Heart left ventricle (tissue), 16 donors: Measurements from ENCODE around the gene CA14. TPM values are rescaled to one million over a fixed set of nuclear protein-coding genes. Genes with fewer than 3 reads are reported as not detected.

Experiments
- ATAC-seq, 4 donors: fragments of 200-7000 bp; cut with Tn5 transposase; one replicate each; pipeline ENCODE4 v1.9.1; 2020 to 2022; ENCODE audit warnings: moderate library complexity in 4 of 4, mild to moderate bottlenecking in 3 of 4, moderate number of reproducible peaks in 1 of 4
- DNase-seq, 5 donors: peaks; one replicate each; pipeline ENCODE4 v3.0.0-alpha.2; 2020
- H3K27ac ChIP-seq, 12 donors: fragments of 200-600 bp; sonication (generic) in 4 of 12; one replicate each; pipeline versions ENCODE4 v1.5.0 to v1.8.0; 2016 to 2022; ENCODE audit warnings: mild to moderate bottlenecking in 2 of 12
- H3K27me3 ChIP-seq, 9 donors: fragments of 200-600 bp; sonication (generic) in 2 of 9; one replicate each; pipeline versions ENCODE4 v1.5.1 to v1.8.0; 2016 to 2022; ENCODE audit warnings: mild to moderate bottlenecking in 3 of 9
- H3K36me3 ChIP-seq, 9 donors: fragments of 200-600 bp; sonication (generic) in 2 of 9; one replicate each; pipeline versions ENCODE4 v1.5.0 to v1.8.0; 2018 to 2022; ENCODE audit warnings: mild to moderate bottlenecking in 2 of 9
- H3K4me1 ChIP-seq, 12 donors: fragments of 200-600 bp; sonication (generic) in 4 of 12; one replicate each; pipeline versions ENCODE4 v1.5.0 to v1.8.0; 2016 to 2022; ENCODE audit warnings: mild to moderate bottlenecking in 3 of 12
- H3K4me3 ChIP-seq, 12 donors: fragments of 200-600 bp; sonication (generic) in 4 of 12; one replicate each; pipeline versions ENCODE4 v1.5.0 to v1.8.0; 2017 to 2022; ENCODE audit warnings: mild to moderate bottlenecking in 9 of 12, moderate library complexity in 4 of 12
- H3K9me3 ChIP-seq, 12 donors: fragments of 200-600 bp; sonication (generic) in 4 of 12; one replicate each; pipeline versions ENCODE4 v1.5.0 to v1.8.0; 2016 to 2022; ENCODE audit warnings: mild to moderate bottlenecking in 1 of 12
- CTCF ChIP-seq, 12 donors: fragments of 200-600 bp; sonication (generic) in 4 of 12; IDR thresholded peaks; one replicate each; pipeline versions ENCODE4 v1.5.0 to v1.8.0; 2018 to 2022; ENCODE audit warnings: antibody characterized with exemption in 12 of 12, mild to moderate bottlenecking in 5 of 12
- POLR2A ChIP-seq, 2 donors: fragments of 450-650 bp; IDR thresholded peaks; one replicate each; pipeline ENCODE4 v1.6.1; 2017; ENCODE audit warnings: antibody characterized with exemption in 2 of 2, mild to moderate bottlenecking in 2 of 2, moderate library complexity in 2 of 2
- WGBS, 4 donors: extraction: QIAGEN DNeasy Blood & Tissue Kit in 2 of 4; methylation state at CpG; one replicate each; pipeline versions ENCODE4 v1.1.5 to v1.1.7; 2013 to 2018; 5-methylcytosine and 5-hydroxymethylcytosine counted together
- intact Hi-C, 10 donors: fragments of 100-400 bp; cut with DNase I; formaldehyde crosslinking; loops; one replicate each; pipeline versions ENCODE4 v1.11.1 to v1.14.2; 2022
- polyA plus RNA-seq, 2 donors: library from polyadenylated mRNA; stranded (reverse); fragments of 200-250 nt; gene quantifications; one replicate each; pipeline ENCODE4 v1.2.3, GENCODE V29; 2013
- total RNA-seq, 9 donors: library from RNA; depleted of rRNA in 2 of 9; stranded (reverse); fragments of >200 nt in 2 of 9; fragmentation: NEBNext Ultra II Directional in 3 of 9; extraction: Animal tissue kit (Norgen Biotek cat#: 25700) in 3 of 9; gene quantifications; one replicate each; pipeline versions ENCODE4 v1.1.0 to v1.2.4, GENCODE V29; 2016 to 2023
- donor health status: ischemic (EF 13 %, LVEDD 7.1; RV severe dilation, severe dysfunction).
- donor health status: healthy with polysubstance abuse.
- donor health status: DM: no; HTN: yes; CAD: no.
- donor health status: DM: no; HTN: no; CAD: no.
- donor health status: ischemic (EF 25% LVEDD 6.9; RV normal size, moderate dysfunction).
- donor health status: ischemic (EF 25% LVEDD 5.7; RV mildly dilated, moderate dysfunction).
- donor health status: healthy.
- donor health status: DM: yes; HTN: yes; CAD: no.
- donor health status: ischemic (EF 35%, LVEDD 5.7; RV mildly dilated, moderate dysfunction).
- donor health status: nonischemic (EF 11% LVEDD 7.7; RV severe dilation, severe dysfunction).
- donor health status: DM: yes; HTN: yes; CAD: no.
- donor health status: PGD.
- donor health status: ischemic (EF 29% LVEDD 5.4; RV normal size, mild dysfunction).
- donor health status: nonischemic (EF 23%, LVEDD 6.1; RV moderate dilation, normal function).

Gene CA14
- total and polyA plus RNA-seq, 11 donors, result 0.56 to 22.2 (median 4.2) TPM

GRCh38 chr1:150259758-150260669, 2.4 kb downstream of the CA14 start:
- no peaks in the 10 kb centered on the region for H3K9me3 ChIP-seq
- no peak for TF ChIP-seq POLR2A (IDR thresholded peaks at IDR 0.05)
- no peak for TF ChIP-seq CTCF (IDR thresholded peaks at IDR 0.05)
- peak; percentile 35 to 74 (median 54) for ATAC-seq
- WGBS, 4 donors, result 14 to 20% (median 18%) methylated on average over 10 to 11 of the region's 11 CpGs
- peak overlapping the region in 7 of 12 donors; percentile 2 to 77 (median 46) for H3K27ac ChIP-seq
- peak in 3 of 5 donors; percentile 32 to 68 (median 43) for DNase-seq
- H3K27me3 ChIP-seq, result peaks cover 0 to 22% (median 0%) of the 10 kb centered on the region in 9 donors
- H3K36me3 ChIP-seq, result peaks cover 0 to 16% (median 11%) of the 10 kb centered on the region in 9 donors
- peak overlapping the region in 2 of 12 donors; percentile 15 to 16 for H3K4me3 ChIP-seq
- intact Hi-C loops, result loop anchor here in 4 of 10 donors (5.0 to 10.0 kb wide), 4 partner anchors 62 to 275 kb away; partner anchors contain the start of gene PRPF3 (in 3 of the 4)
- H3K4me1 ChIP-seq, result peaks cover 0 to 38% (median 20%) of the 10 kb centered on the region in 12 donors

- DNase-seq (no peak), ATAC-seq (no peak)
- Histone ChIP-seq H3K9me3 (no peaks in the 10 kb centered on the region), H3K36me3 (peaks cover 0 to 29% (median 24%) of the 10 kb centered on the region in 9 donors), H3K4me1 (peaks cover 0 to 28% (median 9%) of the 10 kb centered on the region in 12 donors), H3K27ac (no peak overlapping the region), H3K27me3 (peaks cover 0 to 22% (median 0%) of the 10 kb centered on the region in 9 donors), H3K4me3 (no peak overlapping the region)
- intact Hi-C loops, result no loop called here
- 77 to 90% (median 89%) methylated on average over 5 to 6 of the region's 6 CpGs for WGBS, 4 donors
- TF ChIP-seq POLR2A (IDR thresholded peaks at IDR 0.05) (no peak), CTCF (IDR thresholded peaks at IDR 0.05) (no peak)
These were observed 3.8 kb downstream of the CA14 start for GRCh38 chr1:150261367-150261766.

- Histone ChIP-seq H3K27me3 (peaks cover 0 to 12% (median 0%) of the 10 kb centered on the region in 9 donors), H3K4me1 (peaks cover 0 to 27% (median 14%) of the 10 kb centered on the region in 12 donors), H3K36me3 (peaks cover 0 to 40% (median 36%) of the 10 kb centered on the region in 9 donors), H3K27ac (no peak overlapping the region), H3K9me3 (no peaks in the 10 kb centered on the region), H3K4me3 (no peak overlapping the region)
- intact Hi-C loops, result no loop called here
- DNase-seq, result no peak
- no peak for ATAC-seq
- 82 to 88% (median 85%) methylated on average over 6 of the region's 6 CpGs for WGBS, 4 donors
- TF ChIP-seq POLR2A (IDR thresholded peaks at IDR 0.05), result no peak
- TF ChIP-seq CTCF (IDR thresholded peaks at IDR 0.05), result no peak
These were observed 5.1 kb downstream of the CA14 start for GRCh38 chr1:150262388-150263320.
